ENCODE measurements around the gene S100A7. TPM values are rescaled to one million over a fixed set of nuclear protein-coding genes. Genes with fewer than 3 reads are reported as not detected.
"Not testable (repeated sequence)": the region's sequence is repeated elsewhere in the genome, so short reads cannot be mapped to it uniquely, and the experiment has no call there.

Gene S100A7
- total and polyA plus RNA-seq, 9 of the 15 experiments (the other 6 are each of a cell fraction or from before 2014, with no cell fraction given): not detected

DNA sequence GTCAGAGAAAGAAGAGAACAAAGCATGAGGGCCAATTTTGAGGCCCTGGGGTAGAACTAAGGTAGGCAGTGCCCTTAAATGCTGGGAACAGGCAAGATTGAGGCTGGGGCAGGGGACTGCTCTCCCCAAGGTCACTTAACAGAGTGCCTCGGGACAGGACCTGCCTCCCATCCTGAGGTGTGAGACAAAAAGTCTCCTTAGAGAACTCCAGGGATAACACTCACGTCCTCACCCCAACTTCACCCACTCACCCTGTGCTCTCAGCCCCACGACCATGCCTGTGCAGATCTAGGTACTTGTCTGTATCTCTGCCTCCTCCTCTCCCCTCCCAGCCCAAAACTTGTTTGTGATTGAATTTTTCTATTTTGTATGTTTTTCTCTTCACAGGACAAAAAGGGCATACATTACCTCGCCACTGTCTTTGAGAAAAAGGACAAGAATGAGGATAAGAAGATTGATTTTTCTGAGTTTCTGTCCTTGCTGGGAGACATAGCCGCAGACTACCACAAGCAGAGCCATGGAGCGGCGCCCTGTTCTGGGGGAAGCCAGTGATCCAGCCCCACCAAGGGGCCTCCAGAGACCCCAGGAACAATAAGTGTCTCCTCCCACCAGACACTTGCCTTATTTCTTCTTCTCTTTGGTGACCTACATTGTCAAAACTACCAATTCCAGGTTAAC, 41.6 kb downstream of the S100A7 start:
- DNase-seq (ENCODE audit: extremely low read depth in 1 of 4, low spot score in 3 of 4); H3K9me1 ChIP-seq (ENCODE audit: control insufficient read depth, insufficient read depth, low read length); H3K4me3 ChIP-seq; FAIRE-seq; POLR2A ChIA-PET; CTCF ChIA-PET (ENCODE audit: low intra/inter-chr PET ratio); intact Hi-C loops (cut with micrococcal nuclease); H4K20me1 ChIP-seq (replicated peaks; ENCODE audit: control insufficient read depth, insufficient read depth, low read length); H3K4me2 ChIP-seq (ENCODE audit: insufficient read depth, low read length); H3K79me2 ChIP-seq (ENCODE audit: control insufficient read depth, insufficient read depth, low read length); H3K9me3 ChIP-seq (replicated peaks; ENCODE audit: control insufficient read depth, insufficient read depth, low read depth, low read length); H3K4me1 ChIP-seq (replicated peaks in 1 of 2; ENCODE audit: control insufficient read depth in 2 of 2, insufficient read depth in 2 of 2, low read length in 2 of 2); in situ Hi-C loops (cut with MboI); H3K27ac ChIP-seq (ENCODE audit: extremely low read depth, low read depth, low read length); BruUV-seq (replicated peaks); H2AFZ ChIP-seq (ENCODE audit: low read depth, low read length); ATAC-seq; H3K36me3 ChIP-seq (ENCODE audit: control insufficient read depth, insufficient read depth, low read length); H3K9ac ChIP-seq (ENCODE audit: insufficient read depth in 1 of 2, low read depth in 2 of 2, low read length in 2 of 2): not testable (repeated sequence)
- WGBS (ENCODE audit: insufficient coverage, low coverage, missing lambda C conversion rate): 1% methylated on average over 7 of the region's 7 CpGs
- H3K27me3 ChIP-seq (ENCODE audit: control insufficient read depth in 2 of 2, insufficient read depth in 2 of 2, low read length in 2 of 2): peaks cover 0 to 21% of the 10 kb centered on the region in 2 experiments; a peak in 2 of 5 replicates

DNA sequence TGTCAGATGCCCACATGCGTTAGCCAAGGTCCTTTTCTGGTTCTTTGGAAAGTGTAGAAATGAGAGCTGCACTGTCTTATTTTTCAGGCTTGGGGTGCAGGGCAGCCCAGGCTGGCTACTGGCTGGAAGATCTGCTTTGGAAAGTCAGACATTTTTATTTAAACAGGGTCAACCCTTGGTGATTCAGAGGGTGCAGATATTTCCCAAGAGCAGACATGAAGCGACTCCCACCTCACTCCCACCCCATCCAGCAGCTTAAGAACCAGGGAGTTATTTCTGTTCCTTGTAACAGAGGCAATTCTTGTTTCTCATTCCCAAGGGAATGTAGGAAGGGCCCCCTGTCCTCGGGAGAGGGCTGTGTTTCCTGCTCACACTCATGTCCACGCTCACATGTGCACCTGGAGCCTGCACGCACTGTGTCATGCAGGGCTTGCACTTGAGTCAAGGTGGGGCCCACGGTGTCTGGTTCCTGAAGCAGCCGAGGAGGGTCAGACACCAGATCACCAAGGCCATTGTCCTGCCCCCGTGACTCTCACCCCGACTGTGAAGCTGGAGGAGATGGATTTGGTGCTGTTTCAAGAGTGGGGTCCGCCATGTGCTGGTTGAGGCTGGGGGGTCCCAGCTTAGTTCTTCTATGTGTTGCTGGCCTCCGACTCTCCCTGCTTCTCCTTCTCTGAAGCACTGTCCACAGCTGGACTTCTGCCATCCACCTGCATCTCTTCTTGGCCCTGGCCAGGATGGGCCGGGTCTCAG, 43.1 kb downstream of the S100A7 start:
- intact Hi-C loops (cut with micrococcal nuclease): no loop called here
- DNase-seq (ENCODE audit: extremely low read depth in 1 of 4, low spot score in 3 of 4) (no peak), FAIRE-seq (no peak), ATAC-seq (no peak)
- Histone ChIP-seq H4K20me1 (replicated peaks; ENCODE audit: control insufficient read depth, insufficient read depth, low read length) (0 out of 2 replicates have a peak, but pooled peaks cover 4% of the 10 kb centered on the region), H2AFZ (ENCODE audit: low read depth, low read length) (no peak overlapping the region), H3K9me1 (ENCODE audit: control insufficient read depth, insufficient read depth, low read length) (no peaks in the 10 kb centered on the region), H3K27me3 (ENCODE audit: control insufficient read depth in 2 of 2, insufficient read depth in 2 of 2, low read length in 2 of 2) (peaks cover 0 to 21% of the 10 kb centered on the region in 2 experiments; a peak in 2 of 5 replicates), H3K4me3 (no peak overlapping the region), H3K4me2 (ENCODE audit: insufficient read depth, low read length) (no peak overlapping the region), H3K36me3 (ENCODE audit: control insufficient read depth, insufficient read depth, low read length) (no peaks in the 10 kb centered on the region), H3K79me2 (ENCODE audit: control insufficient read depth, insufficient read depth, low read length) (no peaks in the 10 kb centered on the region), H3K9ac (ENCODE audit: insufficient read depth in 1 of 2, low read depth in 2 of 2, low read length in 2 of 2) (no peak overlapping the region), H3K27ac (ENCODE audit: extremely low read depth, low read depth, low read length) (no peak overlapping the region), H3K4me1 (replicated peaks in 1 of 2; ENCODE audit: control insufficient read depth in 2 of 2, insufficient read depth in 2 of 2, low read length in 2 of 2) (no peaks in the 10 kb centered on the region), H3K9me3 (replicated peaks; ENCODE audit: control insufficient read depth, insufficient read depth, low read depth, low read length) (no peaks in the 10 kb centered on the region)
- 3% methylated on average over 12 of the region's 12 CpGs for WGBS (ENCODE audit: insufficient coverage, low coverage, missing lambda C conversion rate)
- POLR2A ChIA-PET: interaction anchor here (0.8 kb wide), 1 partner anchor 18 kb away, joined by 3 read pairs; no protein-coding TSS in a partner anchor
- CTCF ChIA-PET (ENCODE audit: low intra/inter-chr PET ratio): no interaction called here
- no TSS peak for BruUV-seq (replicated peaks)
- in situ Hi-C loops (cut with MboI): no loop called here
- TF ChIP-seq HIVEP1 (CRISPR knock-in tag; IDR thresholded peaks at IDR 0.05) (no peak), YBX1 (IDR thresholded peaks at IDR 0.05) (no peak), TCFL5 (CRISPR knock-in tag; conservative IDR thresholded peaks at IDR 0.05) (no peak), TCF7L2 (IDR thresholded peaks at IDR 0.05; ENCODE audit: low read depth, low read length) (no peak), SPI1 (IDR thresholded peaks at IDR 0.05; ENCODE audit: borderline replicate concordance, low read depth, low read length) (no peak), TRIM24 (IDR thresholded peaks at IDR 0.05) (no peak), ZNF699 (CRISPR knock-in tag; IDR thresholded peaks at IDR 0.05; ENCODE audit: insufficient replicate concordance) (no peak), FOXA1 (IDR thresholded peaks at IDR 0.05; ENCODE audit: borderline replicate concordance) (no peak), SNIP1 (IDR thresholded peaks at IDR 0.05; ENCODE audit: low read depth) (no peak), ZNF778 (CRISPR knock-in tag; IDR thresholded peaks at IDR 0.05) (no peak), POLR2A (conservative IDR thresholded peaks at IDR 0.05) (no peak)
- TF ChIP-seq, protein P1, sequence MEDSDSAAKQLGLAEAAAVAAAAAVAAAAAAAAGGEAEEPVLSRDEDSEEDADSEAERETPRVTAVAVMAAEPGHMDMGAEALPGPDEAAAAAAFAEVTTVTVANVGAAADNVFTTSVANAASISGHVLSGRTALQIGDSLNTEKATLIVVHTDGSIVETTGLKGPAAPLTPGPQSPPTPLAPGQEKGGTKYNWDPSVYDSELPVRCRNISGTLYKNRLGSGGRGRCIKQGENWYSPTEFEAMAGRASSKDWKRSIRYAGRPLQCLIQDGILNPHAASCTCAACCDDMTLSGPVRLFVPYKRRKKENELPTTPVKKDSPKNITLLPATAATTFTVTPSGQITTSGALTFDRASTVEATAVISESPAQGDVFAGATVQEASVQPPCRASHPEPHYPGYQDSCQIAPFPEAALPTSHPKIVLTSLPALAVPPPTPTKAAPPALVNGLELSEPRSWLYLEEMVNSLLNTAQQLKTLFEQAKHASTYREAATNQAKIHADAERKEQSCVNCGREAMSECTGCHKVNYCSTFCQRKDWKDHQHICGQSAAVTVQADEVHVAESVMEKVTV (CRISPR knock-in tag; IDR thresholded peaks at IDR 0.05): no peak
- TF ChIP-seq, protein P2, sequence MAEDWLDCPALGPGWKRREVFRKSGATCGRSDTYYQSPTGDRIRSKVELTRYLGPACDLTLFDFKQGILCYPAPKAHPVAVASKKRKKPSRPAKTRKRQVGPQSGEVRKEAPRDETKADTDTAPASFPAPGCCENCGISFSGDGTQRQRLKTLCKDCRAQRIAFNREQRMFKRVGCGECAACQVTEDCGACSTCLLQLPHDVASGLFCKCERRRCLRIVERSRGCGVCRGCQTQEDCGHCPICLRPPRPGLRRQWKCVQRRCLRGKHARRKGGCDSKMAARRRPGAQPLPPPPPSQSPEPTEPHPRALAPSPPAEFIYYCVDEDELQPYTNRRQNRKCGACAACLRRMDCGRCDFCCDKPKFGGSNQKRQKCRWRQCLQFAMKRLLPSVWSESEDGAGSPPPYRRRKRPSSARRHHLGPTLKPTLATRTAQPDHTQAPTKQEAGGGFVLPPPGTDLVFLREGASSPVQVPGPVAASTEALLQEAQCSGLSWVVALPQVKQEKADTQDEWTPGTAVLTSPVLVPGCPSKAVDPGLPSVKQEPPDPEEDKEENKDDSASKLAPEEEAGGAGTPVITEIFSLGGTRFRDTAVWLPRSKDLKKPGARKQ (CRISPR knock-in tag; IDR thresholded peaks at IDR 0.05): no peak

Measured in K562 (cell line).